GM23248 (cell line): ENCODE measurements around the gene KLF4.

ENCODE experiments used
- EZH2 ChIP-seq: fragments of 200-600 bp; sonication (generic); IDR thresholded peaks from 2 replicates; pipeline ENCODE4 v1.6.1; 2018; ENCODE audit warnings: antibody characterized with exemption, mild to moderate bottlenecking; ENCODE audit not compliant: insufficient read depth, poor library complexity, severe bottlenecking
- EZH2phosphoT487 ChIP-seq: fragments of 200-600 bp; sonication (generic); IDR thresholded peaks from 2 replicates; pipeline ENCODE4 v1.6.1; 2018; ENCODE audit warnings: antibody characterized with exemption, moderate library complexity, mild to moderate bottlenecking, low read depth; ENCODE audit not compliant: insufficient read depth

DNA sequence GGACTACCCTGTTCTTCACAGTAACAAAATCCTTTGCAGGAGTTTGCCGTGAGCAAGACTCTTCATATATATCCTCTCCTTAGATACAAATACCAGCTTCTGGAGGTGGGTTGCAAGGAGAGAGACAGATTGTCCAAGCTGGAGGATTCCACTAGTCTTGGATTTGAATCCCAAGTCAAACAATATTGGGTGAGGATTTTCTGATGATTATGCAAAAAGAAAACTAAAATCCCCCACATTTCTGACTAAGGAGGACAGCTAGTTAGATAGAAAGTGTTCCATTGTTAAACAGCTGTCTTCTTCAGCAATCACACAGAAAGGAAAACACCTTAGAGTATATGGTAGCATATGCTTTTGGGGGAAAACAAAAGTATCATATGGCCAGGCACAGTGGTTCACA is 54.2 kb downstream of the KLF4 start:
- TF ChIP-seq EZH2 (no peak), EZH2phosphoT487 (no peak)
